Measurements from ENCODE around the gene AGAP1.

DNA sequence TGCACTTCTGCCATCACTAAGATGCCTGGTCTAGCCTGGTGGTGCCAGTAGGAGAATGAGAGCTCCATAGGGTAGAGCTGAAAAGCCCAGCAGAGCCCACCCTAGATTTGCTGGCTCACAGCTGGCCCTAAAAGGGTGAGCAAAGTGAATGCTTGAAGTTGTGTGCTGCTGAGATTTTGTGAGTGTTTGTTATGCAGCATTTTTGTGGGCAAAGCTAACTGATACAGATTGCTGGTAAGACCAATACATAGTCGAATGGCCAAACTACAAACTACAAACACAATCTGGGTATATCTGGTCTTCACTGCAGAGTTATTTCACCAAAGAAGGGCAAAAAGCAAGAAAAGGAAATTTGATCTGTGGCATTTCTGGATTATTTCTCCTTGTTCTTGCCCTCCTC, 7.1 kb upstream of the AGAP1 start:
- no peak for TF ChIP-seq CTCF (IDR thresholded peaks at IDR 0.05)
- TF ChIP-seq EP300 (IDR thresholded peaks at IDR 0.05) = no peak
- TF ChIP-seq POLR2A (IDR thresholded peaks at IDR 0.05) = no peak
